SH-SY5Y (cell line): ENCODE data around the gene TMEM143.

Experiments used
- GATA2 ChIP-seq: IDR thresholded peaks from 2 replicates; pipeline ENCODE4 v1.6.1; 2011; ENCODE audit warnings: mild to moderate bottlenecking, low read depth, low read length
- GATA3 ChIP-seq: IDR thresholded peaks from 2 replicates; pipeline ENCODE4 v1.6.1; 2011; ENCODE audit warnings: low read depth, mild to moderate bottlenecking, low read length, moderate library complexity

DNA sequence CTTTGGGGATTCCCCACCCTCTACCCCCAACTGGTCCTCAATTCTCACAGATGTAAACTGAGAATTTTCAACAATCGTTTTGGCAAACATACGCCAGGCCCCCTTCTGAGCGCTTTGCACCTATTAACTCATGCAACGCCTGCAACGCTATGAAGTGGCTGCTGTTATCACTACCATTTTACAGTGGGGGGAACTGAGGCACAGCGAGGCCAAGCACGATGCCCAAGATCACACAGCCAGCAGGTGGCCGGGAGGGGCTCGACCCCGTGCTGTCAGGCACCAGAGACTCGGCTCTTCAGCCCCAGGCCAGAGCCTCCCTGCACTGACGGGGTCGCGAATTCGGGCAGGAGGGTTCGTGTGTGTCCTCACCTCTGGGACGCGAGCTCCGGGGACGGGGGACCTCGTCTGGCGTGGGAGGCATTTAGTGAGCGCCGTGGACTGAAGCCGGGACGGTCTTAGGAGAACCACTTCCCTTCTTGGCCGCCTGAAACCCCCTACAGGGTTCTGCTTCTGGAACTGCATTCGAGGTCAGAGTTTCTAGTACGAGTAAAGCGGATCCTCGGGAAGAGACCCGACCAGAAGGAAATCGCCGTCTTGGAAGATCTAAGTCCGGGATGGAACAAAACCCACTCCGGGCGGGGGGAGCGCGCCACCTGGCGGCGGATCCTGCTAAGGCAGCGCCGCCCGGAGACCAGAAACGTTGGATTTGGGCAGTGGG, 72.8 kb downstream of the TMEM143 start:
- no peak for TF ChIP-seq GATA2
- no peak for TF ChIP-seq GATA3
